H1 (cell line): ENCODE results near the gene FASTK.

Source experiments
- BACH1 ChIP-seq: IDR thresholded peaks from 2 replicates; pipeline ENCODE4 v1.6.1; 2012; ENCODE audit warnings: low read length, improper control_type of control experiment
- CTCF ChIP-seq, 3 experiments: IDR thresholded peaks; 1 replicate in 2 of 3; 2 replicates in 1 of 3; pipeline versions ENCODE4 v1.5.1 to v1.6.1; 2011; ENCODE audit warnings: low read length in 3 of 3, mild to moderate bottlenecking in 3 of 3, inconsistent platforms in 2 of 3, low read depth in 1 of 3, moderate library complexity in 1 of 3; ENCODE audit not compliant: insufficient read depth in 1 of 3; ENCODE audit errors: control extremely low read depth in 1 of 3
- EZH2 ChIP-seq: fragments of 200-600 bp; sonication (generic); IDR thresholded peaks from 2 replicates; pipeline ENCODE4 v1.7.1; 2012; ENCODE audit warnings: low read depth, mild to moderate bottlenecking, moderate library complexity, low read length, inconsistent platforms; ENCODE audit not compliant: severe bottlenecking
- HDAC2 ChIP-seq, 2 experiments: fragments of 300-600 bp in 1 of 2; sonication (generic) in 1 of 2; IDR thresholded peaks; 2 replicates each; pipeline ENCODE4 v1.6.1; 2011 to 2012; ENCODE audit warnings: low read depth in 2 of 2, low read length in 2 of 2, mild to moderate bottlenecking in 2 of 2, moderate library complexity in 2 of 2, borderline replicate concordance in 1 of 2, inconsistent platforms in 1 of 2
- KDM5A ChIP-seq: fragments of 200-600 bp; IDR thresholded peaks from 2 replicates; pipeline ENCODE4 v1.7.1; 2012; ENCODE audit warnings: mild to moderate bottlenecking, low read length, inconsistent platforms, mixed read lengths
- NRF1 ChIP-seq: IDR thresholded peaks from 2 replicates; pipeline ENCODE4 v1.6.1; 2011; ENCODE audit warnings: mild to moderate bottlenecking, low read depth, low read length, improper control_type of control experiment
- POLR2A ChIP-seq, 2 experiments: IDR thresholded peaks; 1 replicate in 1 of 2; 2 replicates in 1 of 2; pipeline ENCODE4 v1.6.1; 2011; ENCODE audit warnings: low read depth in 2 of 2, low read length in 2 of 2, mild to moderate bottlenecking in 2 of 2; ENCODE audit errors: control extremely low read depth in 1 of 2
- POLR2AphosphoS5 ChIP-seq: IDR thresholded peaks from 2 replicates; pipeline ENCODE4 v1.6.1; 2011; ENCODE audit warnings: low read depth, low read length
- RAD21 ChIP-seq, 2 experiments: IDR thresholded peaks in 1 of 2; conservative IDR thresholded peaks in 1 of 2; 2 replicates each; pipeline ENCODE4 v1.6.1; 2011; ENCODE audit warnings: low read depth in 2 of 2, low read length in 2 of 2, improper control_type of control experiment in 1 of 2, inconsistent platforms in 1 of 2, mild to moderate bottlenecking in 1 of 2, moderate library complexity in 1 of 2
- RNF2 ChIP-seq: fragments of 200-900, 300-1000 bp; sonication (generic); IDR thresholded peaks from 2 replicates; pipeline ENCODE4 v1.7.1; 2016; ENCODE audit warnings: borderline replicate concordance, low read depth, mild to moderate bottlenecking, antibody characterized with exemption, low read length; ENCODE audit not compliant: poor library complexity, severe bottlenecking; ENCODE audit errors: missing control alignments
- SIRT6 ChIP-seq: IDR thresholded peaks from one replicate; pipeline ENCODE4 v1.7.1; 2012; ENCODE audit warnings: low read length, inconsistent platforms
- SP2 ChIP-seq: IDR thresholded peaks from 2 replicates; pipeline ENCODE4 v1.6.1; 2012; ENCODE audit warnings: mild to moderate bottlenecking, low read length, inconsistent platforms
- TAF1 ChIP-seq: IDR thresholded peaks from 2 replicates; pipeline ENCODE4 v1.6.1; 2011; ENCODE audit warnings: mild to moderate bottlenecking, low read depth, low read length

- TF ChIP-seq RNF2, result no peak
- TF ChIP-seq KDM5A, result no peak
- no peak for TF ChIP-seq SIRT6
- no peak for TF ChIP-seq BACH1
- TF ChIP-seq TAF1, result no peak
- TF ChIP-seq POLR2AphosphoS5, result no peak; the same call in 1 of the 2 replicates
- no peak for TF ChIP-seq CTCF (IDR thresholded peaks at IDR 0.05; ENCODE audit: control extremely low read depth in 1 of 3, insufficient read depth in 1 of 3, low read depth in 1 of 3, low read length in 3 of 3)
- no peak for TF ChIP-seq RAD21 (IDR thresholded peaks at IDR 0.05 in 1 of 2, conservative IDR thresholded peaks at IDR 0.05 in 1 of 2; ENCODE audit: low read depth in 2 of 2, low read length in 2 of 2)
- TF ChIP-seq EZH2, result no peak
- no peak for TF ChIP-seq SP2
- TF ChIP-seq HDAC2 (IDR thresholded peaks at IDR 0.05; ENCODE audit: borderline replicate concordance in 1 of 2, low read depth in 2 of 2, low read length in 2 of 2), result no peak
- no peak for TF ChIP-seq NRF1
- TF ChIP-seq POLR2A (IDR thresholded peaks at IDR 0.05; ENCODE audit: control extremely low read depth in 1 of 2, low read depth in 2 of 2, low read length in 2 of 2), result no peak
Observed at GRCh38 chr7:151088019-151088855, 7.6 kb upstream of the FASTK start.
